Measurements from ENCODE around the gene PDE11A. TPM values are rescaled to one million over a fixed set of nuclear protein-coding genes. Genes with fewer than 3 reads are reported as not detected.

PDE11A gene
- total RNA-seq, 1 experiment from 2014 or later, result 0.61 TPM

- H2AFZ ChIP-seq (ENCODE audit: low read depth, low read length, poor library complexity, severe bottlenecking), result peak overlapping the region; percentile 82
- H3K4me2 ChIP-seq (ENCODE audit: low read length), result peak overlapping the region; percentile 40
- ChIA-PET CTCF (interaction anchor here (1.0 to 1.4 kb wide), 5 partner anchors 9 to 513 kb away, joined by 3 to 5 read pairs (median 4); no protein-coding TSS in a partner anchor), POLR2A (no interaction called here), RAD21 (ENCODE audit: low non-redundant PET in 1 of 2, low total read pairs in 2 of 2, uncharacterized antibody in 2 of 2, unreplicated experiment in 2 of 2) (no interaction called here)
- intact Hi-C loops (cut with micrococcal nuclease), result loop anchor here (10.0 kb wide), 1 partner anchor 509 kb away; no protein-coding TSS in a partner anchor
- H3K9ac ChIP-seq (ENCODE audit: low read length), result no peak overlapping the region
- DNase-seq (ENCODE audit: low read depth, low spot score) (peak; percentile 63), ATAC-seq (peak; percentile 99)
- TF ChIP-seq RAD21 (IDR thresholded peaks at IDR 0.05; ENCODE audit: low read depth) (peak; percentile 58), CBX3 (IDR thresholded peaks at IDR 0.05; ENCODE audit: low read depth) (peak; percentile 62), SRF (IDR thresholded peaks at IDR 0.05; ENCODE audit: low read depth) (no peak), YY1 (IDR thresholded peaks at IDR 0.05; ENCODE audit: extremely low read depth, insufficient replicate concordance, low read depth, low read length) (peak; percentile 85)
- TF ChIP-seq, protein P1, sequence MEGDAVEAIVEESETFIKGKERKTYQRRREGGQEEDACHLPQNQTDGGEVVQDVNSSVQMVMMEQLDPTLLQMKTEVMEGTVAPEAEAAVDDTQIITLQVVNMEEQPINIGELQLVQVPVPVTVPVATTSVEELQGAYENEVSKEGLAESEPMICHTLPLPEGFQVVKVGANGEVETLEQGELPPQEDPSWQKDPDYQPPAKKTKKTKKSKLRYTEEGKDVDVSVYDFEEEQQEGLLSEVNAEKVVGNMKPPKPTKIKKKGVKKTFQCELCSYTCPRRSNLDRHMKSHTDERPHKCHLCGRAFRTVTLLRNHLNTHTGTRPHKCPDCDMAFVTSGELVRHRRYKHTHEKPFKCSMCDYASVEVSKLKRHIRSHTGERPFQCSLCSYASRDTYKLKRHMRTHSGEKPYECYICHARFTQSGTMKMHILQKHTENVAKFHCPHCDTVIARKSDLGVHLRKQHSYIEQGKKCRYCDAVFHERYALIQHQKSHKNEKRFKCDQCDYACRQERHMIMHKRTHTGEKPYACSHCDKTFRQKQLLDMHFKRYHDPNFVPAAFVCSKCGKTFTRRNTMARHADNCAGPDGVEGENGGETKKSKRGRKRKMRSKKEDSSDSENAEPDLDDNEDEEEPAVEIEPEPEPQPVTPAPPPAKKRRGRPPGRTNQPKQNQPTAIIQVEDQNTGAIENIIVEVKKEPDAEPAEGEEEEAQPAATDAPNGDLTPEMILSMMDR (IDR thresholded peaks at IDR 0.05 in 2 of 3, conservative IDR thresholded peaks at IDR 0.05 in 1 of 3; ENCODE audit: borderline replicate concordance in 1 of 3, insufficient read depth in 1 of 3, low read depth in 2 of 3, low read length in 2 of 3), result peak; percentile 58 to 97 (median 97)
- H3K9me2 ChIP-seq (ENCODE audit: insufficient read depth), result no peaks in the 10 kb centered on the region; the same call in 1 of the 2 replicates
- H3K27ac ChIP-seq (ENCODE audit: low read depth, low read length), result no peak overlapping the region
- H3K4me1 ChIP-seq (ENCODE audit: control insufficient read depth in 1 of 2, insufficient read depth in 2 of 2, low read length in 2 of 2), result peaks cover 0 to 8% of the 10 kb centered on the region in 2 experiments; a peak in 2 of 4 replicates
- H3K9me3 ChIP-seq (ENCODE audit: control insufficient read depth in 1 of 2, insufficient read depth in 1 of 2, low read depth in 1 of 2, low read length in 2 of 2), result no peaks in the 10 kb centered on the region
- H4K20me1 ChIP-seq (ENCODE audit: insufficient read depth), result no peaks in the 10 kb centered on the region
- H3K4me3 ChIP-seq (replicated peaks in 1 of 2; ENCODE audit: low read depth in 1 of 2, low read length in 2 of 2), result no peak overlapping the region
- BruUV-seq (replicated peaks), result no TSS peak
- H3K27me3 ChIP-seq (ENCODE audit: insufficient read depth, low read length), result no peaks in the 10 kb centered on the region
- no peaks in the 10 kb centered on the region for H3K36me3 ChIP-seq (ENCODE audit: control insufficient read depth in 1 of 2, insufficient read depth in 2 of 2, low read length in 2 of 2)
- H3K79me2 ChIP-seq (ENCODE audit: insufficient read depth, low read length), result no peaks in the 10 kb centered on the region
Measured at GRCh38 chr2:177906041-177906718, 166.4 kb downstream of the PDE11A start.

- POLR2A ChIA-PET, result no interaction called here
- no peak for DNase-seq (ENCODE audit: low read depth, low spot score)
- peak; percentile 37 for ATAC-seq
- Histone ChIP-seq H3K9ac (ENCODE audit: low read length) (no peak overlapping the region), H4K20me1 (ENCODE audit: insufficient read depth) (no peaks in the 10 kb centered on the region), H3K4me1 (ENCODE audit: control insufficient read depth in 1 of 2, insufficient read depth in 2 of 2, low read length in 2 of 2) (peaks cover 0 to 8% of the 10 kb centered on the region in 2 experiments; a peak in 2 of 4 replicates), H3K9me3 (ENCODE audit: control insufficient read depth in 1 of 2, insufficient read depth in 1 of 2, low read depth in 1 of 2, low read length in 2 of 2) (no peaks in the 10 kb centered on the region), H3K4me3 (replicated peaks in 1 of 2; ENCODE audit: low read depth in 1 of 2, low read length in 2 of 2) (no peak overlapping the region), H3K79me2 (ENCODE audit: insufficient read depth, low read length) (no peaks in the 10 kb centered on the region), H3K27ac (ENCODE audit: low read depth, low read length) (no peak overlapping the region), H3K9me2 (ENCODE audit: insufficient read depth) (no peaks in the 10 kb centered on the region; the same call in 1 of the 2 replicates), H3K27me3 (ENCODE audit: insufficient read depth, low read length) (no peaks in the 10 kb centered on the region), H3K36me3 (ENCODE audit: control insufficient read depth in 1 of 2, insufficient read depth in 2 of 2, low read length in 2 of 2) (no peaks in the 10 kb centered on the region), H3K4me2 (ENCODE audit: low read length) (peak overlapping the region; percentile 40), H2AFZ (ENCODE audit: low read depth, low read length, poor library complexity, severe bottlenecking) (peak overlapping the region; percentile 82)
- no peak for TF ChIP-seq ELF1 (IDR thresholded peaks at IDR 0.05; ENCODE audit: borderline replicate concordance, low read depth)
- no peak for TF ChIP-seq POLR2A (IDR thresholded peaks at IDR 0.05; ENCODE audit: borderline replicate concordance, extremely low read depth, insufficient read depth, insufficient read length)
- no peak for TF ChIP-seq FOSL1 (IDR thresholded peaks at IDR 0.05; ENCODE audit: low read depth)
- TF ChIP-seq JUND (IDR thresholded peaks at IDR 0.05), result no peak
- no peak for TF ChIP-seq TCF7L2 (IDR thresholded peaks at IDR 0.05; ENCODE audit: borderline replicate concordance, extremely low read depth, insufficient read depth, insufficient read length)
- TF ChIP-seq SRF (IDR thresholded peaks at IDR 0.05; ENCODE audit: low read depth), result no peak
- no peak for TF ChIP-seq ZNF274 (IDR thresholded peaks at IDR 0.05; ENCODE audit: low read depth, low read length)
- TF ChIP-seq REST (IDR thresholded peaks at IDR 0.05; ENCODE audit: low read depth), result no peak
- no peak for TF ChIP-seq EZH2 (IDR thresholded peaks at IDR 0.05)
- TF ChIP-seq EZH2phosphoT487 (IDR thresholded peaks at IDR 0.05; ENCODE audit: borderline replicate concordance), result no peak
- TF ChIP-seq SP1 (IDR thresholded peaks at IDR 0.05; ENCODE audit: low read depth), result no peak
- no TSS peak for BruUV-seq (replicated peaks)
- intact Hi-C loops (cut with micrococcal nuclease), result loop anchor here (10.0 kb wide), 1 partner anchor 509 kb away; no protein-coding TSS in a partner anchor
- CTCF ChIA-PET, result interaction anchor here (0.9 kb wide), 1 partner anchor 15 kb away, joined by 3 read pairs; no protein-coding TSS in a partner anchor
- RAD21 ChIA-PET (ENCODE audit: low non-redundant PET in 1 of 2, low total read pairs in 2 of 2, uncharacterized antibody in 2 of 2, unreplicated experiment in 2 of 2), result no interaction called here
Measured at GRCh38 chr2:177905640-177906039, 166.9 kb downstream of the PDE11A start.
